A549 (cell line): Measurements from ENCODE around the gene ERN1.

Experiments used
- CTCF ChIP-seq: fragments of >200 bp; sonication (Bioruptor Twin); formaldehyde crosslinking; IDR thresholded peaks from 3 replicates; pipeline ENCODE4 v1.5.1; 2016
- POLR2A ChIP-seq: IDR thresholded peaks from 2 replicates; pipeline ENCODE4 v1.6.1; 2012; ENCODE audit warnings: mild to moderate bottlenecking, low read length
- RFX5 ChIP-seq: fragments of 450-650 bp; IDR thresholded peaks from 2 replicates; pipeline ENCODE4 v1.7.1; 2014; ENCODE audit warnings: antibody characterized with exemption, mild to moderate bottlenecking, moderate library complexity

- TF ChIP-seq CTCF = no peak
- no peak for TF ChIP-seq POLR2A
- no peak for TF ChIP-seq RFX5
These were observed 5.3 kb downstream of the ERN1 start for GRCh38 chr17:64124609-64125008.
